ENCODE measurements around the gene LSM3.

LSM3 gene

DNA sequence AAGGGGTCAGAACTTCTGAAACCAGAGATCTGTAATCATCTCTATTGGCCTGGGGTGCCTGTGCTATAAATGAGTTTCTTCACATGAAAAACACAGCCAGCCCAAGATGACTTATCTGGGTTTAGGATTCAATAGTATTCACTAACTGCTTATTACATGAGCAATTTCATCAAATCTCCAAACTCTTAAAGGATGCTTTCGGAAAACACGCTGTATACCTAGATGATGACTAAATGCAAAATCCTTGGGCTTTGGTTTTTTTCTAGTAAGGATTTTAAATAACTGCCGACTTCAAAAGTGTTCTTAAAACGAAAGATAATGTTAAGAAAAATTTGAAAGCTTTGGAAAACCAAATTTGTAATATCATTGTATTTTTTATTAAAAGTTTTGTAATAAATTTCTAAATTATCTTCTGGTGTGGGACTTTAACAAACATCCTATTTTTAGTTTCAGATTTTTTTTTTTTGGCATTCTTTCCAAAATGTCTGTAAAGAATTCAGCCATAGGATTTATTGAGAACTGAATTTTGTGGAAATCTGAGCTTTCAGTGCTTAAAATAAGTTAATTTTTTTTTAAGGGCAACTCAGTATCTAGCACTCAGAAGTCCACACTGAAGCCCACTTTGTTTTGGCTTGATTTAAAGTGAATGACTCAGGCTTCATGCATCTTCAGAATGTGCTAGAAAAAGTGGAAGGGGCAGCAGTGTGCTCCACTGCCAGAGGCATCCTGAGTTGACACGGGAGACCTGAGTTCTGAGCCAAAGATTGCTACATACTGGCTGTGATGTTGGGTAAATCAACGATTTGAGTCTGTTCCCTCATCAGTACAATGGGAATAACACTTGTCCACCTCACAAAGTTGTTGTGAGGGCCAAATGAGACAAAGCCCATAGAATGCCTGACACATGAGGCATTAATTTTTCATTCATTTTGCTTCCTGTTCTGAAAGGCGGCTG is 35.1 kb upstream of the LSM3 start:
- DNase-seq = peak in 1 of 58 donors; percentile 40

DNA sequence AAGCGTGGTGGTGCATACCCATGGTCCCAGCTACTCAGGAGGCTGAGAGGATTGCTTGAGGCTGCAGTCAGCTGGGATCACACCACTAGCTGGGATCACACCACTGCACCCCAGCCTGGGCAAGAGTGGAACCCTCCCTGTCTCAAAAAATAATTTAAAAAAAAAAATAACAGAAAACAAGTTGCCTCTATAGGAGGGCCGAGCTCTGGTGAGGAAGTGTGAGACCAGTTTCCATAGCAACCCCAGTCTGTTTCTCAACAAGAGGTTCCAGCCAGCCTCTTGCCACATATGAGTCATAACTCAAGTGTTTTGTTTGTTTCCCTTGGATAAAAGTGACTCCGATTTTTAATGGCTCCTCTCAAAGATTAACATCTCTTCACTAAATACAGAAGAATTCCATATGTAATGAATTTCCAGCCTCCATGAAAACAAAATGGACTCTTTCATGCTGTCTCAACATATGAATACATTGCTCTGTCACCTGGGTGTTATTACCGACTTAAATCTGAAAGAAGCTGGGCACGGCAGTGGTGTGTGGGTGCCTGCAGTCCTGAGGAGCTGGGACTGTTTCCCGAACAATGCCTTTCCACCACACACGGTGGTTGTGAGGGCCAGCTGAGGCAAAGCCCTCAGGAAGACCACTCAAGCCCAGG is 34.1 kb upstream of the LSM3 start:
- DNase-seq = peak in 32 of 58 donors; percentile 15 to 76 (median 45)

DNA sequence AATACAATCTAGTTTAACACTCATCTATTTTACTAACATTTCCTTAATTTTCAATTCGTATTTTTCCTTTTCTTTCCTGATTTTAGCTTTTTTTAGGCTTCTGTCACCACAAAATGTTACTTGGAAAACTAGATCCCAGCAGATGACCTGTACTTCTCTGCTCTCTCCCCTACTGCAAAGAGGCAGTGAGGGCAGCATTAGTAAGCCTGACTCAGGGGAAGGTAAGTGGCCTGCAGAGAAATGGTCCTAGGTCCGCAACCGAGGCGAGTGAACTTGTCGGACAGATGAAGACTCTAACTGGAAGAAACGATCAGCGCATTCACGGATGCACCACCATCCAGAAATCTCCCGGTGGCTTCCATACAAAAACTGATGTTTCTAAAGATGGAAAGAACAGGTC is 33.4 kb upstream of the LSM3 start:
- DNase-seq = no peak

DNA sequence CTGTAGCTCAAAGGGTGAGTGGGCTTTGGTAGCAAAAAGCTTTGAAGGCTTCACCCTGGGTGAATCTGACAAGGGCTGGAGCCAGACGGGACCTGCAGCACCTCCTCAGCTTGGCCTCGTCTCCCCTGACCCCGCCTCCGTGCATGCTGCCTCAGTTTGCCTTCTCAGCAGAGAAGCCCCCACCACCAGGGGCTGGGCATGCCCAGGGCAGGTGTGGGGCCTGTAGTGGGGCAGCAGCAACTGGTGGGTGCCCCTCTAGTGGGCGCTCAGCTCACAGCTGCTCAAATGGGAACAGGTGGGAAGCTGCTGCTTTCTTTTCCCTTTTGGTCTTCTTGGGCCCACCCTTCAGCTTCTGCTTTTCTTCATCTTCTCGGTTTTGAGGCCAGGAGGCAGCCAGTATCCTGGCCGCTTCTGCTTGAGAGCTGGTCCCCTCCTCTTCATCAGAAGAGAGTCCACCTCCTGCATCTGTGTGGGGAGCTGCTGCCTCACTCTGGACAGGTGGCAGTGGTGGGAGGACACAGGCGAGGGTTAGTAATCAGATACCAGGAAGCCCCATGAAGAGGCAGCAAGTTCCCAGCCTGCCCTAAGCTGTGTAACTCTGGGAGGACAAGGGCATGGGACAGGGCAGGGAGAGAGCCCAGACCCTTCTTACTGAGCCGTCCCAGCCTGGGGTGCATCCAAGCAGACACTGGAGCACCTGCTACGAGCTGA is 32.8 kb upstream of the LSM3 start:
- DNase-seq = no peak

DNA sequence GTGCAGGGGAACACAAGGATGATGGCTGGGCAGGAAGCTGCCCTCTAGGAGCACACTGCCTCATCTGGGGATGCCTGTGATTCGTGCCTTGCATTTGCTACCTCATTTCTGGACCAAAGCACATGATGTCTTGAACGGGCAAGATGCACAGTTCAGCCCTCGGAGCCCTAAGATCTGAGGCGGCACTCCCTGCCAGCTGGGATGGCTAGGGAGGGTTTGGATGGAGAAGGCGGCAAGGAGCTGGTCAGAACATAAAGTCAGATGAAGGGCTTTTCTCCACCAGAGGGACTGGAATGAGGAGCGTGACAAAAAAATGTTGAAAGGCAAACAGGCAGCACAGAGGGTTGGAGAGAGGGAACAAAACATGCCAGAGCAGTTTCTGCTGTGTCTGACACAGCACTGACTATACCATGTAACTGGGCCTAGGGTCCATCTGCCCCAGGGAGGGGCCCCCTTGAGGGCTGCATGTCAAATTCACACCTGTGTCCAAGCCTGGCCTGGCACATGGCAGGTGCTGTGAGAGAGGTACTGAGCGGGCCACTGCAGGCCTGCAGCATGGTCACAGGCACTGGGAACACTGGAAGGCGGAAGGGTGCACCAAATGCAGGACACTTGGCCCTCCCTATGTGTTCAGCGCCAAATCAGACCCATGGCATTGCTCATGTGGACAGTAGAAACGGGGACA is 32.1 kb upstream of the LSM3 start:
- peak in 1 of 58 donors; percentile 5 for DNase-seq

DNA sequence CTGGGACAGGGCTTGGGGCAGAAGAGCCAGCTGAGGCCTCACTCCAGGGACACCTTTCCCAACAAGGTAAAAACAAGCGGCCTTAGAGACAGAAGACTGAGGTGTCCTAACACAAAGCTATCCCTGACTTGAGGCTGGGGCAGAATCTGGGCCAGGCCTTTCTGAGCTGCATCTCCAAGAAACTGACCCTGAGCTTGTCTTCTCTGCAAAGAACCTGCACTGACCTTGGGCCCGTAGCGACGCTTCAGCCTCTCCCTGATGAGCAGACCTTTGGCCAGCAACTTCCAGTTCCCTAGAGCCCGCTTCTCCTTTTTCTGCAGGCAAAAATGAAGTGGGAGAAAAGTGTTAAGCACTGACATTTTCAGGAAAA is 31.6 kb upstream of the LSM3 start:
- no peak for DNase-seq

DNA sequence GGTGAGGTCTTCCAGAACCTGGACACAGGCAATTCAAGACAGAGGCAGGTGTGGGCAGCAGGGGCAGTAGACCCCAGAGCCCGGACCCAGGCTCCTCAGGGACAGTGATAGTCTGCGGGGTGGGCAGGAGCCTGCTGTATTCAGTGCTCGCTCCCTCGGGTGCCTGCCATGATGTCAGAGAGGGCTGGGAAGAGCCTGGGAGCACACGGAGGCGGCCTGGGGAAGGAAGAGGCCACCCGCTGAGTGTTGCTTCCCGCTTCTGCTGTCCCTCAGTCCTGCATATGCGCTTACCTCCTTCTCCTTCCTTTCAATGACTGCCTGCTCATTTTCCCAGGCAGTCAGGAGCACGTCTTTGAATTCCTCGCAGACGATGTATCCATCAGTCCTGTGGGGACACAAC is 31.0 kb upstream of the LSM3 start:
- DNase-seq = no peak

DNA sequence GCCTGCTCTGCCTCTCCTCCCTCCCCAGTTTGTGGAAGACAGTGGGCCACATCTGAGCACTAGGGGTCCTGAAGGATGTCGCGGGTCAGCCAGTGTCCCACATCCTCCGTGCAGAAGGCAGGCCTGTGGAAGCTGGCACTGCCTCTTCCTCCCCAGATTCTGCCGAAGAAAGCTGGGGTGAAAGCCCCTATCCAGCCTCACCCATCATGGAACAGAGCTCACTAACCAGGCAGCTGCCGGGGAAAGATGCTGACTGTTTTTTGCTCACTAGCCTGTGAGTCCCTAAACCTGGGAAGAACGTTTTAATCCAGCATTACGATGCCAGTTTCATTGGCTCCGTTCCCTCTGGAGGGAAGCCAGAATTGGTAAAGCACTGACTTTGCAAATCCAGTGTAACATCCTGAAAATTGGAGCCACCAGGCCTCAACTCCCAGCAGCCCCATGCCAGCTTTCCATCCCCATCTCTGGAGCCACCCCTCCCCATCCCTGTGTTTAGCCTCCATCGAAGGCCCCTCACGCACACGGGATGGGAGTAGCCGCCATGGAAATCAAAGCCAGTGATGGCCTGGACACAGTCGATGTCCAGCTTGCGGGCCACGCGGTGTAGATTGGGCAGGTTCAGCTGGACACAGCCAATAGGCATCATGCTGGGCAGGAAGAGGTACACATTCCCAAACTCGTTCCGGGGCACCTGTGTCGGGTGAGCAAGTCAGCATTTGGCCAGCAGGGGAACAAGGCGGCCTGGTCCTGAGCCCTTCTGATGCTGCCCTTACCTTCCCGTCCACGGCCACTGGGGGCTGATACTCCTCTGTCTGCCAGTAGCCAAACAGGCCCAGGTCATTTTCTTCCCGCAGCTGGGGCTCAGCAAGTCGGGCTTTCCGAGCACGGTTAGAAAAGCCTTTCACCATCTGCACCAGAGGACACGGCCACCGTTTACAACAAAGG is 30.3 kb upstream of the LSM3 start:
- DNase-seq = peak in 4 of 58 donors; percentile 8 to 32 (median 26)

DNA sequence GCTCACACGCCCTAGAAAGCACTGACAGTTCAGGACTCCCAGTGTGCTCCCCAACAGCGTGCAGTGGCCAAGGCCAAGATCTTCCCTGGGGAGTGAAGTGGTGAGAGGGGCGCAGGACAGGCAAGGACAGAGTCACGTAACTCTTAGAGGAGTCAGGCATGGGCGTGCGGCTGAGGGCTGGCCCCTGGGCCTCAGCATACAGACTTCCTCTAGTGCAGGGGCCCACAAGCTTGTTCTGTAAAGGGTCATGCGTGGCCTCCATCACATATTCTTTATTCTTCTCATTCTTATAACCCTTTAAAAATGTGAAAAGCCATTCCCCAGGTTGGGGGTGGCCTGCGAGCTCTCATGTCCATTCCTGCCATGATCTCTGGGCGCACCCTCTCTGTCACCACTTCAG is 28.5 kb upstream of the LSM3 start:
- no peak for DNase-seq

DNA sequence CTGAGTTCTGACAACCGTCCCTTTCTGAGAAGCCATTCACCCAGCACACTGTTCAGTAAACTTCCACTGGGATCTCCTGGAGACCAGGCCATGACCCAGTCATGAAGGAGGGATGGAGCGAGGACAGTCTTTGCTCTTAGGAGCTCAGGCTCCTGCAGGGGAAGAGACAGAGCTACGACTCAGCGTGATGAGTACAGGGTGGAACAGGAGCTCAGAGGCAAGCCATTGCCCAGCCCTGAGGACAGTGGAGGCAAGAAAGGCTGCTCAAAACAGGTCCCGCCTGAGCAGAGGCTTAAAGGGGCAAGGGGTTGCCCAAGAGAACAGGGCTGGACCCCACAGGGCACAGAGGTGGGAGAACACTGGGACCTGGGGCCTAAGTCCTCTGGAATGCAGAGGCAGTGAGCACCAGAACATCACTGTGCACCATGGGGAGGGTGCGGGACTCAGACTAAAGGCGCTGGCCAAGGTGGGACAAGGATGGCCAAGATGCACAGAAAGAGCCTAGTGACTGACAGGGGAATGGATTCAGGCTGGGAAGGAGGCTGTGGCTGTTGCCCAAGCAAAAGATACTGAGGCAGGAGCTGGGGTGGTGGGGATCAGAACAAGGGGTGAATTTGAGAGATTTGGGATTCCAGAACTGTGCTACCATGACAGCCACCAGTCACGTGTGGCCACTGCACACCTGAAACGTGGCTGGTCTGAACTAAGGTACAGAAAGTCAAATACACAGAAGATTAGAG is 28.0 kb upstream of the LSM3 start:
- no peak for DNase-seq

DNA sequence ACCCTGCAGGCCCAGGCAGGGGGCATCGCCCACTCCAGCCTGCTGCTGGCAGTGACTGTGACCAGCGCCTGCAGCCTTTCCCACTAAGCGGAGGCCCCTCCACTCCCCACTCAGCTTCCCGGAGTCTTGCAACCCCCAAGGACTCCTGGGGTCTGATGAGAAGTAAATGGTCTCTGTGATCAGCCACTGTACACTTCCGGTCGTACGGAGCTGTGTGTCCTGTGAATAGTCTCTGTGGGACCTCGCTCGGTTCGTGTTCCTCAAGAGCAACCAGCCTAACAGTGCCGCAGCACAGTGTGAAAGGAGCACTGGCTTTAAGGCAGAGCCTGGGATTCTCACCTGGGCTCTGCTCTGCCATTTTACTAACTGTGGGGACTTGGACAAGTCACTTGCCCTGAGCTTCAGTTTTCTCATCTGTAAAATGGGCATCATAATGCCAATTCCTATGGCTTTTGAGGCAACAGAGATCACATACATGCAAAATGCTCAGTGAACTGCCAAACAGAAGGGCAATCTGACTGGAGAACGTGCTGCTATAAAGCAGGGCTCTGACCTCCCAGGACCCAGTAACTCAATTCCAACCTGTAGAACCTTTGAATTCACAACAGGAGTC is 27.0 kb upstream of the LSM3 start:
- no peak for DNase-seq

DNA sequence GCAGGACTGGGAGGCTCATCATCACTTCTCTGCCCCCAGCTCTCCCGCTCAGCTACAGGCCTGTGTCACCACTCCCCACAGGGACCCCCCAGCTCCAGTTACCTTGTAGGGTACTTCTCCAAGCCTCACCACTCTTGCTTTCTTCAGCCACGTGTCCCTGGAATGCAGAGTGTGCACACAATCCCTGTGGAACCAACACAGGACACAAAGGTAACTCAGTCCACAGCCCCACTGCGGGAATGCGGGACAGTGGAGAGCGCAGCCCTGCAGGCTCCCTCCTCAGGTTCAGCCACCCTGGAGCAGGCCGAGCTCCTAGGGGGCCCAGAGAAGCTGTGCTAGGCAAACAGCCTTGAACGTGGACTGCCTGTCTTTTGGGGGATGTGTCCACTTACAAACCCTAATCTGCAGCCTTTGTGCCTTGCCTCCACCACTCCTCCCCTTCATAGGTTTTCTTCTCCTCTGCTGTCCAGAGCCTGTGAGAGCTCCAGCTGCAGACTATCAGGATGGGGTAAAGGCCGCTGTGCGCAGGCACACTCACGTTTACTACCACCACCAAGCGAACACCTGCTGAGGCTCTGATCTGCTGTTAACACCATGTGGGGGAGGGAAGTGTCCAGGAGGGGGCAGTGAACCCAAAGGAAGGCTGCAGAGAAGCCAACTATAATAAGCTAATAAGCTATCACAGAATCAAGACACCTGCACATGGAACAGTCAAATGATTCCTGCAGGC is 26.2 kb upstream of the LSM3 start:
- no peak for DNase-seq

DNA sequence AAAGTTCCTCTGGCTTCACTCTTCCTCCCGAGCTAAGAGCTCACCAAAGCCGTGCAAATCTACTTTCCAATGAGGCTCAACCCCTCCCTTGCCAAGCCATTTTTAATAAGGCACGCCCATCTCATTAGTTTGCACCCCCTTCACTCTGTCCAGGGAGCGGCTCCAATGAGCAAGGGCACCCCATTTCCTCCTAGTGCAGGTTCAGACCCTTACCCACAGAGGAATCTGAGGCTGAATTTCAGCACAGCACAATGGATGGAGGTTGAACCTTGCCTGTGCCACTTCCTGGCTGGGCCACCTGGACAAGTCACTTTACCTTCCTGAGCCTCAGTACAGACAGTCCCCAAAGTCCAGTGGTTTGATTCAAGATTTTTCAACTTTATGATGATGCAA is 25.7 kb upstream of the LSM3 start:
- DNase-seq = no peak

DNA sequence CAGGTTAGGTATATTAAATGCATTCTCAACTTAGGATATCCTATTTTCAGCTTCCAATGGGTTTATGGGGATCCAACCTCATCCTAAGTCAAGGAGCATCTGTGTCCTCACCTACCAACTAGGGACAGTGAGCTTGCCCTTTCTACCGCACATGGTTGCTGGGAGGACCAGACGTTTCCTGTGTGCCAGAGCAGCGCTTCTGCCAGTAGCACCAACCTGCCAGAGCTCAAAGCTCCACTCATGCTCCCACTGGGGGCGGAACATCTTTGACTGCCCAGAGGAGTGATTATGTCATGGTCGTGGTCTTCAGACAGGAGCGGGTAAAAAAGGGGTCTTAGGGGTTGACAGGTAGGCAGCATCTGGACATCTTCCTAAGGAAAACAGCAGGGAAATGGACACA is 25.0 kb upstream of the LSM3 start:
- no peak for DNase-seq

DNA sequence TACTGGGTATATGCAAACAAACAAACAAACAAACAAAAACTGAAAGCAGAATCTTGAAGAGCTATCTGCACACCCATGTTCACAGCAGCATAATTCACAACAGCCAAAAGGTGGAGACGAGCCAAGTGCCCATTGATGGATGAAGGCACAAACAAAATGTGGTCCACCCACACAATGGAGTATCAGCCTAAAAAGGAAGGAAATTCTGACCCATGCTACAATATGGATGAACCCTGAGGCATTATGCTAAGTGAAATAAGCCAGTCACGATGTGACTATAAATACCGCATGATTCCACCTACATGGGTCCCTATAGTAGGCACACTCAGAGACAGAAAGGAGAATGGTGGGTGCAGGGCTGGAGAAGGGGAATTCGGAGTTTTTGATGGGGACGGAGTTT is 24.3 kb upstream of the LSM3 start:
- DNase-seq = no peak

DNA sequence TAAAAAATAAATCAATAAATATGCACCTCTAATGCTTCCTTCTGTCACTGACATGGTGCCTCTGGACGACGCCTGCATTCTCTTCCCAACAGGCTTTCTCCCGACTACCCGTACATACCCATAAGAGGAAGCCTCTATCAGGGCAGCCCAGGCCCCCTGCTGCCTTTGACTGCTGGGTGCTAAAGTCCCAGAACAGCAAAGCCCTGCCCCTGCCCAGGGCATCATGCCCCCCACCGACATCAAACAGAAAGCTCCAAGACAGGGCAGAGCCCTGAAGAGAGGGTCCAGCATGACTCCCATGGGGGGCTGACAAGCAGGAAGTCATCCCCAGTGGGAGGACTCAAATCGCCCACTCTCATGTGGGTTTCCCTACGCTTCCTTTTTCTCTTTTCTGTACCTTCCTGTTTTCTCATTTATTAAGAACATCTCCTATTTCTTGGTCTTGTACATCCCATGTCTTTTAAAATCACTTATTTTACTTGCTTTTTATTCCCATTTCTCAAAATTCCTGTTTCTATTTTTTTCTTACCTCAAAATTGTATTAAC is 23.6 kb upstream of the LSM3 start:
- DNase-seq = no peak

DNA sequence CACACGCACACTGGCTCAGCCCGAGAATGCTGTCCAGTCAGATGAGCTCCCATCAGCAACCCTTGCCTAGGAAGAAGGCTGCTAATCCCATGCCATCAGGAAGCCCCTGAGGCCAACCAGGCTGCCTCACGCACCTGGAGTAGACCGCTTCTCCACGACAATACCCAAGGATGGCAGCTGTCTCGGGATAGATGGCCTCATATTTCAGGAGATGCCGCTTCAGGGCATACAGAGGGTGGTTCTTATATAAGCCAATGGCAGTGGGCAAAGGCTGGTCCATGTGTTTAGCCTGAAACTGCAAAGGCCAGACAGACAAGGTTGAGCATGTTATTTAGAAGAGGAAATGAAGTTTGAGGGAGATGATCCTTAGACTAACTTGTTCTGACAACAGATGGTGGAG is 22.4 kb upstream of the LSM3 start:
- no peak for DNase-seq

All from anterior cingulate cortex (tissue), 58 donors.